GM11168 (cell line): ENCODE data around the gene B3GALNT2.
"Not testable (repeated sequence)": the region's sequence is repeated elsewhere in the genome, so short reads cannot be mapped to it uniquely, and the experiment has no call there.

ENCODE experiments used
- in situ Hi-C: fragments of 300-500 bp; cut with MboI; formaldehyde crosslinking; loops from one replicate; pipeline ENCODE4 v1.12.0; 2022; ENCODE audit warnings: low sequenced_read_pairs; ENCODE audit not compliant: unreplicated experiment

The B3GALNT2 gene

GRCh38 chr1:235504122-235504493 is at the start of gene B3GALNT2:
B3GALNT2 (minus strand) TSS chr1:235504452; CDS start chr1:235504252, 200 bp downstream.
- in situ Hi-C loops: no loop called here

- in situ Hi-C loops: no loop called here
These were observed 48.9 kb upstream of the B3GALNT2 start for GRCh38 chr1:235553112-235553551.

- in situ Hi-C loops: no loop called here
These were observed 48.0 kb upstream of the B3GALNT2 start for GRCh38 chr1:235552146-235552716.

GRCh38 chr1:235549351-235550139 is 45.3 kb upstream of the B3GALNT2 start:
- in situ Hi-C loops: no loop called here

GRCh38 chr1:235546369-235547155 is 42.3 kb upstream of the B3GALNT2 start:
- in situ Hi-C loops: not testable (repeated sequence)

GRCh38 chr1:235545292-235545930 is 41.2 kb upstream of the B3GALNT2 start:
- in situ Hi-C loops: no loop called here

- in situ Hi-C loops: not testable (repeated sequence)
These were observed 38.6 kb upstream of the B3GALNT2 start for GRCh38 chr1:235542845-235543244.

- in situ Hi-C loops: no loop called here
These were observed 29.4 kb upstream of the B3GALNT2 start for GRCh38 chr1:235533476-235534168.

- in situ Hi-C loops: no loop called here
These were observed 28.1 kb upstream of the B3GALNT2 start for GRCh38 chr1:235532360-235532759.

- in situ Hi-C loops: no loop called here
These were observed 23.1 kb upstream of the B3GALNT2 start for GRCh38 chr1:235527196-235527814.

- in situ Hi-C loops: no loop called here
These were observed 21.1 kb upstream of the B3GALNT2 start for GRCh38 chr1:235525314-235525713.

GRCh38 chr1:235516862-235517446 is 12.7 kb upstream of the B3GALNT2 start:
- in situ Hi-C loops: loop anchor here (10.0 kb wide), 2 partner anchors 258 to 458 kb away; no protein-coding TSS in a partner anchor

- in situ Hi-C loops: loop anchor here (10.0 kb wide), 2 partner anchors 259 to 459 kb away; no protein-coding TSS in a partner anchor
These were observed 11.7 kb upstream of the B3GALNT2 start for GRCh38 chr1:235515844-235516512.

GRCh38 chr1:235513495-235514366 is 9.5 kb upstream of the B3GALNT2 start:
- in situ Hi-C loops: loop anchor here (10.0 kb wide), 2 partner anchors 261 to 461 kb away; no protein-coding TSS in a partner anchor

GRCh38 chr1:235511470-235512240 is 7.4 kb upstream of the B3GALNT2 start:
- in situ Hi-C loops: loop anchor here (10.0 kb wide), 2 partner anchors 263 to 463 kb away; no protein-coding TSS in a partner anchor

GRCh38 chr1:235510823-235511222 is 6.6 kb upstream of the B3GALNT2 start:
- in situ Hi-C loops: loop anchor here (10.0 kb wide), 2 partner anchors 264 to 464 kb away; no protein-coding TSS in a partner anchor

GRCh38 chr1:235507623-235508022 is 3.4 kb upstream of the B3GALNT2 start:
- in situ Hi-C loops: no loop called here
